Neural progenitor cell (in vitro differentiated cells): Measurements from ENCODE around the gene ASB15. TPM values are rescaled to one million over a fixed set of nuclear protein-coding genes. Genes with fewer than 3 reads are reported as not detected.

Experiments used
- DNase-seq: peaks from one replicate; pipeline ENCODE4 v3.0.0-alpha.2; 2016; ENCODE audit warnings: low spot score
- H2AFZ ChIP-seq: fragments of 200-600 bp; sonication (generic); replicated peaks from 2 replicates; pipeline ENCODE4 v1.6.1; 2016; ENCODE audit warnings: antibody characterized with exemption
- H3F3A ChIP-seq: fragments of 200-600 bp; sonication (generic); 2 replicates; pipeline ENCODE4 v1.6.1; 2016; ENCODE audit warnings: antibody characterized with exemption, low read depth
- H3K27ac ChIP-seq: fragments of 200-600 bp; sonication (generic); 2 replicates; pipeline ENCODE4 v1.5.1; 2016; ENCODE audit warnings: mild to moderate bottlenecking
- H3K27me3 ChIP-seq: fragments of 200-600 bp; sonication (generic); 2 replicates; pipeline ENCODE4 v1.6.1; 2016; ENCODE audit warnings: mild to moderate bottlenecking, moderate library complexity
- H3K36me3 ChIP-seq: fragments of 200-600 bp; sonication (generic); 2 replicates; pipeline ENCODE4 v1.5.1; 2016
- H3K4me1 ChIP-seq: fragments of 200-600 bp; sonication (generic); 2 replicates; pipeline ENCODE4 v1.6.1; 2016; ENCODE audit warnings: mixed run types
- H3K4me2 ChIP-seq: fragments of 200-600 bp; sonication (generic); 2 replicates; pipeline ENCODE4 v1.6.1; 2016
- H3K4me3 ChIP-seq: fragments of 200-600 bp; sonication (generic); 2 replicates; pipeline ENCODE4 v1.5.1; 2016
- H3K79me2 ChIP-seq: fragments of 200-600 bp; sonication (generic); 2 replicates; pipeline ENCODE4 v1.6.1; 2016; ENCODE audit warnings: low read depth
- H3K9ac ChIP-seq: fragments of 200-600 bp; sonication (generic); 2 replicates; pipeline ENCODE4 v1.6.1; 2016
- H3K9me3 ChIP-seq: fragments of 200-600 bp; sonication (generic); 2 replicates; pipeline ENCODE4 v1.5.1; 2016; ENCODE audit warnings: low read depth
- H4K20me1 ChIP-seq: fragments of 200-600 bp; sonication (generic); 2 replicates; pipeline ENCODE4 v1.6.1; 2016; ENCODE audit warnings: low read depth
- H3K27ac Mint-ChIP-seq: 3 replicates; pipeline ENCODE4 v1.8.0; 2021; ENCODE audit warnings: mixed read lengths
- H3K27me3 Mint-ChIP-seq: 2 replicates; pipeline ENCODE4 v1.8.0; 2022; ENCODE audit warnings: low read depth, mild to moderate bottlenecking, inconsistent platforms, moderate library complexity, mixed read lengths; ENCODE audit not compliant: insufficient read depth
- H3K36me3 Mint-ChIP-seq: 3 replicates; pipeline ENCODE4 v1.8.0; 2021; ENCODE audit warnings: mixed read lengths
- H3K4me1 Mint-ChIP-seq: 3 replicates; pipeline ENCODE4 v1.8.0; 2021; ENCODE audit warnings: mixed read lengths
- H3K4me3 Mint-ChIP-seq: 3 replicates; pipeline ENCODE4 v1.8.0; 2021; ENCODE audit warnings: mild to moderate bottlenecking, moderate library complexity, mixed read lengths
- H3K9me3 Mint-ChIP-seq: 3 replicates; pipeline ENCODE4 v1.8.0; 2020; ENCODE audit warnings: mixed read lengths
- EZH2 ChIP-seq: fragments of 200-600 bp; sonication (generic); IDR thresholded peaks from 2 replicates; pipeline ENCODE4 v1.6.1; 2017; ENCODE audit warnings: antibody characterized with exemption, mild to moderate bottlenecking, moderate library complexity
- EZH2phosphoT487 ChIP-seq: fragments of 200-600 bp; sonication (generic); IDR thresholded peaks from 2 replicates; pipeline ENCODE4 v1.6.1; 2017; ENCODE audit warnings: antibody characterized with exemption
- total RNA-seq: library from RNA; depleted of rRNA; stranded (reverse); fragments of >200 nt; gene quantifications from 2 replicates; pipeline ENCODE4 v1.2.3, GENCODE V29; 2015; ENCODE audit warnings: low replicate concordance
- TF ChIP-seq, protein P1 (sequence below): fragments of 200-600 bp; sonication (generic); IDR thresholded peaks from 2 replicates; pipeline ENCODE4 v1.5.1; 2017; ENCODE audit warnings: antibody characterized with exemption, mild to moderate bottlenecking

ASB15 gene
- total RNA-seq, 1 donor from 2014 or later = not detected

DNA sequence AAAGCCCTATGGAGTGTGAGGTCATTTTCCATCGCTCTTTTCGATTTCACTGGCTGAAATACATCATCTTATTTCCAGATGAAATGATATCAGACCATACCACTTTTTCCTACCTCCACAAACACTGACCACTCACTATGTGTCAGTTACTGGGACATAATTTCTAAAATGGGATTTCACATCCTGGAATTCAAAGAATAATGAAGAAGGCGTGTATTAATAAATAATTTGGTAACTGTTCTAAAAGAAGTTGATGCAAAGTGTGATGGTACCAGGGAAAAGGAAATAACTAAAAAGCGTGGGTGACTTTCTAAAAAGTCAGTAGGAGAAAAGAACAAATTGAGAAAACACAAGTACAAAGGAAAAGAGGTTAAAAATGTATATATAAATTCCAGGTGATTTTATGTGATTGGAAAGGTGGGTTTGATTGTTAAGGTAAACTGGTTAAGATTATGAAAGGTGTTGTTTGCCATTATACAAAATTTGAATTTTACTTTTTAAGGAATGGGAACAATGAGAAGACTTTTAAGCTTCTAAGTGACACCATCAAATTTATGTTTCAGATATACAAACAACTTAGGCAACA lies 43.2 kb upstream of the ASB15 start:
- Histone ChIP-seq H4K20me1 (no peaks in the 10 kb centered on the region), H3K27ac (no peak overlapping the region), H3K9ac (no peak overlapping the region), H3K36me3 (no peaks in the 10 kb centered on the region), H3F3A (no peaks in the 10 kb centered on the region), H3K9me3 (no peaks in the 10 kb centered on the region), H3K79me2 (peaks cover 41% of the 10 kb centered on the region), H3K4me3 (peak overlapping the region; percentile 89), H3K4me2 (peak overlapping the region; percentile 68), H3K27me3 (no peaks in the 10 kb centered on the region), H3K4me1 (peaks cover 10% of the 10 kb centered on the region), H2AFZ (peak overlapping the region; percentile 94)
- Mint-ChIP-seq H3K27ac (no peak overlapping the region), H3K4me3 (no peak overlapping the region), H3K4me1 (no peaks in the 10 kb centered on the region), H3K9me3 (no peaks in the 10 kb centered on the region), H3K27me3 (no peaks in the 10 kb centered on the region), H3K36me3 (peaks cover 2% of the 10 kb centered on the region)
- TF ChIP-seq, protein P1, sequence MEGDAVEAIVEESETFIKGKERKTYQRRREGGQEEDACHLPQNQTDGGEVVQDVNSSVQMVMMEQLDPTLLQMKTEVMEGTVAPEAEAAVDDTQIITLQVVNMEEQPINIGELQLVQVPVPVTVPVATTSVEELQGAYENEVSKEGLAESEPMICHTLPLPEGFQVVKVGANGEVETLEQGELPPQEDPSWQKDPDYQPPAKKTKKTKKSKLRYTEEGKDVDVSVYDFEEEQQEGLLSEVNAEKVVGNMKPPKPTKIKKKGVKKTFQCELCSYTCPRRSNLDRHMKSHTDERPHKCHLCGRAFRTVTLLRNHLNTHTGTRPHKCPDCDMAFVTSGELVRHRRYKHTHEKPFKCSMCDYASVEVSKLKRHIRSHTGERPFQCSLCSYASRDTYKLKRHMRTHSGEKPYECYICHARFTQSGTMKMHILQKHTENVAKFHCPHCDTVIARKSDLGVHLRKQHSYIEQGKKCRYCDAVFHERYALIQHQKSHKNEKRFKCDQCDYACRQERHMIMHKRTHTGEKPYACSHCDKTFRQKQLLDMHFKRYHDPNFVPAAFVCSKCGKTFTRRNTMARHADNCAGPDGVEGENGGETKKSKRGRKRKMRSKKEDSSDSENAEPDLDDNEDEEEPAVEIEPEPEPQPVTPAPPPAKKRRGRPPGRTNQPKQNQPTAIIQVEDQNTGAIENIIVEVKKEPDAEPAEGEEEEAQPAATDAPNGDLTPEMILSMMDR = no peak
- TF ChIP-seq EZH2 = no peak
- TF ChIP-seq EZH2phosphoT487 = no peak
- DNase-seq = no peak

- Mint-ChIP-seq H3K27me3 (no peaks in the 10 kb centered on the region), H3K9me3 (no peaks in the 10 kb centered on the region), H3K4me3 (no peak overlapping the region), H3K4me1 (no peaks in the 10 kb centered on the region), H3K36me3 (no peaks in the 10 kb centered on the region), H3K27ac (no peak overlapping the region)
- Histone ChIP-seq H3K36me3 (no peaks in the 10 kb centered on the region), H3K4me1 (peaks cover 5% of the 10 kb centered on the region), H3K79me2 (peaks cover 5% of the 10 kb centered on the region), H3K4me2 (no peak overlapping the region), H4K20me1 (no peaks in the 10 kb centered on the region), H3K4me3 (no peak overlapping the region), H3F3A (no peaks in the 10 kb centered on the region), H3K27me3 (no peaks in the 10 kb centered on the region), H3K9me3 (no peaks in the 10 kb centered on the region), H3K9ac (no peak overlapping the region), H2AFZ (peak overlapping the region; percentile 31), H3K27ac (no peak overlapping the region)
- DNase-seq = no peak
- TF ChIP-seq EZH2phosphoT487 (no peak), EZH2 (no peak)
- TF ChIP-seq, protein P1 = no peak
Measured at GRCh38 chr7:123562121-123562520, 39.5 kb upstream of the ASB15 start.

- Histone ChIP-seq H2AFZ (no peak overlapping the region), H4K20me1 (no peaks in the 10 kb centered on the region), H3K9ac (no peak overlapping the region), H3K79me2 (no peaks in the 10 kb centered on the region), H3K9me3 (no peaks in the 10 kb centered on the region), H3K36me3 (no peaks in the 10 kb centered on the region), H3K27me3 (no peaks in the 10 kb centered on the region), H3K27ac (no peak overlapping the region), H3K4me3 (no peak overlapping the region), H3F3A (no peaks in the 10 kb centered on the region), H3K4me2 (no peak overlapping the region), H3K4me1 (no peaks in the 10 kb centered on the region)
- peaks cover 5% of the 10 kb centered on the region for H3K27me3 Mint-ChIP-seq
- no peak overlapping the region for H3K4me3 Mint-ChIP-seq
- H3K36me3 Mint-ChIP-seq = no peaks in the 10 kb centered on the region
- no peak overlapping the region for H3K27ac Mint-ChIP-seq
- TF ChIP-seq, protein P1 = no peak
- no peak for TF ChIP-seq EZH2
- TF ChIP-seq EZH2phosphoT487 = no peak
- DNase-seq = no peak
- no peaks in the 10 kb centered on the region for H3K4me1 Mint-ChIP-seq
- no peaks in the 10 kb centered on the region for H3K9me3 Mint-ChIP-seq
Measured at GRCh38 chr7:123569352-123570010, 32.1 kb upstream of the ASB15 start.
